Raji (cell line): ENCODE measurements around the gene MAGOHB.

Experiments
- POLR2A ChIP-seq: IDR thresholded peaks from 2 replicates; pipeline ENCODE4 v1.6.1; 2011; ENCODE audit warnings: low read depth, low read length, control low read depth; ENCODE audit not compliant: insufficient read depth

MAGOHB gene

DNA sequence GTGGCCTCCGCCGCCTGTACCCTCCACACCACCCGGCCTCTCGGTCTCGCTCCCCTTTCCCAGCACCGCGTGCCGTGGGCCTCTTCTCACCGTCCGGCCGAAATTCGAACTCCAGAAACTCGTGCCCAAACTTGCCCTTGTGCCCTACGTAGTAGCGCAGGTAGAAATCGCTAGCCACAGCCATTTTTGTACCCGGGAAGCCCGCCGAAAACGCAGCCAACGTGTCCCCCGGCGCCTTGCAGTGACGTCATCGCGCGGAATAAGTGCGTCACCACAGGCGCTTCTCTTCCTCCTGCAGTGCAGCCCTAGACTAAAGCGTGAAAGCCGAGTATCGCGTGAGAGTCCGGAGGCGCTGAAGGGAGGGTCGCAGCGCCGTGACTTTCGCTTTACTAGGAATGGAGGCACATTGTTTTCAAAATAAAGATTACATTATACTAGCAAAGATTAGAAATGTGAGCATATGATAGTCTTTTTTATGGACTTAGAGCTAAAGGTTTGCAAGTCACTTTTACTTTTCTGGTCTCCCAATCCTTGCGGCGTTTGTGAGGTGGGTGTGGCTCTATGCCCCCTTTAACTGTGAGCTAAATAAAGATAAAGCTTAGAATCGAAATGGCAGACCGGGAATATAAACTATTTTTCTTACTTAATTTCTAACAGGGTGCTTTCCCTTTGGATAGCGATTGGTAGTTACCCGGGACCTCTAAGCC, at the start of gene MAGOHB:
Gene MAGOHB, minus strand, starts transcription at position 261 of the 707 bp plus-strand sequence. Its CDS starts 77 bp downstream, at position 184.
- TF ChIP-seq POLR2A, result peak; percentile 81

DNA sequence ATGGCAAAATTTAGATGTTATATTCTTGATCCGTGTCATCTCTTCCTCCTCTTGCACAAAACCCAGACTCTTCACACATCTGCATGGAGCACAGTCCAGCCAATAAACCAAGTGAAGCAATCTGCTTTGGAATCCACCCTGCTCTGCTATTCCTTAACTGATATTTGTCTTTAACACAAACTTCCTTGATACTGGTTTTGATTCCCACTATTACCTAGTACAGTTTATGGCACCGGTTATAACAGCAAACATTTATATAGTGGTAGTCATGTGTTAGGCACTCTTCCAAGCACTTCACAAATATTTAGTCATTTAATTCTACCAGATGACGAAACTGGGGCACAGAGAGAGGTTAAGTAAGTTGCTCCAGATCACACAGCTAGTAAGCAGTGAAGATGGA, 47.9 kb upstream of the MAGOHB start:
- no peak for TF ChIP-seq POLR2A

DNA sequence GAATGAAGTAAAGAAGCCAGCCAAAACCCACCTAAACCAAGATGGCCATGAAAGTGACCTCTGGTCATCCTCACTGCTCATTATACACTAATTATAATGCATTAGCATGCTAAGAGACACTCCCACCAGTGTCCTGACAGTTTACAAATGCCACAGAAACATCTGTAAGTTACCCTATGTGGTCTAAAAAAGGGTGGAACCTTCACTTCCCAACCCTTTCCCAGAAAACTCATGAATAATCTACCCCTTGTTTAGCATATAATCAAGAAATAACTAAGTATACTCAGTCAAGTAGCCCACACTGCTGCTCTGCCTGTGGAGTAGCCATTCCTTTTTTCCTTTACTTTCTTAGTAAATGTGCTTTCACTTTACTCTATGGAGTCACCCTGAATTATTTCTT, 40.6 kb upstream of the MAGOHB start:
- no peak for TF ChIP-seq POLR2A

DNA sequence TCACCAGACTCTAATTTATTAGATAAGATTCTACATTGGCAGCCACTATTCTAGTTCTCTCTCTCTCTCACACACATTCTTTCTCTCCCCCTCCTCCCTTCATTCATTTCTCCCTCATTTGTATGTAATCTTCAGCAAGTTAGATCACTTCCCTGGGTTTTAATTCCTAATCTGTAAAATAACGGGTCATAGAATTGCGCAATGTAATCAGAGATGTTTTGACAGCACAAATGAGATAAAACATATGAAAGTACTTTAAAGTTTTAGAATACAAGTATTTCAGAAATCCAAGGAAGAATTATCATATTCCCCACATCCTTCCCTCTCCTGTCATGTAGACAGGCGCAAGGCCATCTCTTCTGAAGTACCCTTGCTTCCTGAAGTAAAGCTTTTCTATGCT, 38.8 kb upstream of the MAGOHB start:
- no peak for TF ChIP-seq POLR2A

DNA sequence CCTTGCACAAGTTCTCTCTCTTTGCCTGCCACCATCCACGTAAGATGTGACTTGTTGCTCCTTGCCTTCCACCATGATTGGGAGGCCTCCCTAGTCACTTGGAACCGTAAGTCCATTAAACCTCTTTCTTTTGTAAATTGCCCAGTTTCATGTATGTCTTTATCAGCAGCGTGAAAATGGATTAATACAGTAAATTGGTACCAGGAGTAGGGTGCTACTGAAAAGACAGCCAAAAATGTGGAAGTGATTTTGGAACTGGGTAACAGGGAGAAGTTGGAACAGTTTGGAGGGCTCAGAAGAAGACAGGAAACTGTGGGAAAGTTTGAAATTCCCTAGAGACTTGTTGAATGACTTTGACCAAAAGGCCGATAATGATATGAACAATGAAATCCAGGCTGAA, 32.5 kb upstream of the MAGOHB start:
- no peak for TF ChIP-seq POLR2A

DNA sequence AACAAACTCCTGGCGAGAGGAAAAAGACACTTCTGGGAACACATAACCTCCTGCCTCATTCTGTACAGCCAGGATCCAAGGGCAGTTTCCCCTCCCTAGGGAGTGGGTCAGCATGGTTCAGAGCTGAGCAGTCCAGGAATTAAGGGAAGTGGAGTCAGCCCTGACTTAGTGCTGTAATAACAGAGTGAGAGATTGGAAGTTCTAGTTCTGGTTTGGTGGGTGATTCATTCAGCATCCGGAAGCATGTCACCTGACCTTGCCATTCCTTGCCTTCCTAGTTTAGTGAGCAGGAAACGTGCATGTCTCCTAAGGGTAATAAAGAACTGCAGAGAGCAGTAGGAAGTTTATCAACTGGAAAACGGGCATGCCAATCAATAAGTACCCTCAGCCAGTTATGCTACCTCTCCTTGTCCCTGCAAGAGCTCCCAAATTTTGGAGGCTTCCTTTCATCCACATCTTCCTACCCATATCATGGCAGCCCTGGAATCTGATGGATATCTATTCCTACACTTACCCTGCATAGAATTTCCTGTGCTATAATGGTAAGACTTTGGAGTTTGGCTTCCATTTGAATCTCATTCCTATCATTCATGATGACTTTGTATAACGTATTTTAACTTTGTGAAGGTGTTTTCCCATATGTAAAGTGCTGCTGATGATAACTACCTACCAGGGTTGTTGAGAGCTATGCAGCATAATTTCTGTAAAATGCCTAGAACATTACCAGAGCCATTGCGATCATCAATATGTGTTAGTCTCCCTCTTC, 28.5 kb upstream of the MAGOHB start:
- TF ChIP-seq POLR2A, result no peak

DNA sequence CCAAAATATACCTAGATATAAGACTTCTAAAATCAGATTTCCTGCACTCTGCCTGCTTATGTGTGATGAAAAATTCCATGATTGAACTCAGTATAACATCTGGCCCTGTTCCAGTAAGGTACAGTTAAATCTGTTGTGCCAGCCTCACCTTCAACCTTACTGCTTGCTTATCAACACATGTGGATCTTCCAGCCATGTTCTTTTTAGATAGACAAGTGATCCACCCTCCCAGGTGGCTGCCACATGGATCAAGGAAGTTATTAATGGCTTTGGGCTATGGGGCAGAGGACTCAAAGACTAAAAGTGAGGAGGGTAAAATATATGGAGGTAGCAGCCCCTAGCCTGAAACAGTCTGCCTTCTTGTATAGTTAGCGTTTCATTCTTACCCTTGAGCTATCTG, 25.3 kb upstream of the MAGOHB start:
- no peak for TF ChIP-seq POLR2A

DNA sequence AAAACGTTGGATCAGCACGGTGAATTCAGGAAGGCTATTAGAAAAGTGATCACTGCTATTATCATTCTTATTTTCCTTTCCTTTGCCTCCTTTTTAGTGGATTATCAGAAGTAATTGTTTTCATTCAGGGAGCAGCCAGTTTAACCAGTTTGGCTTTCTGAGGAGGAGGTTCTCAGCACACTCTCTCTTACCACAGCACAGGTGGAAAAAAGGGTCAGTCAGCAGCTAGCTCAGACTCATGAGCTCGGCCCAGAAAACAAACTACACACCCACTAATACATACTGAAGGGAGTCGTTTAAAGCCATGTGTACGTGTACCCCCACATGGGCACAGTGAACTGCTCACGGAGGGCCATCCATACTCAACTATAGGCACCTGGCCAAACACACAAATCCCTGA, 23.2 kb upstream of the MAGOHB start:
- TF ChIP-seq POLR2A, result no peak

DNA sequence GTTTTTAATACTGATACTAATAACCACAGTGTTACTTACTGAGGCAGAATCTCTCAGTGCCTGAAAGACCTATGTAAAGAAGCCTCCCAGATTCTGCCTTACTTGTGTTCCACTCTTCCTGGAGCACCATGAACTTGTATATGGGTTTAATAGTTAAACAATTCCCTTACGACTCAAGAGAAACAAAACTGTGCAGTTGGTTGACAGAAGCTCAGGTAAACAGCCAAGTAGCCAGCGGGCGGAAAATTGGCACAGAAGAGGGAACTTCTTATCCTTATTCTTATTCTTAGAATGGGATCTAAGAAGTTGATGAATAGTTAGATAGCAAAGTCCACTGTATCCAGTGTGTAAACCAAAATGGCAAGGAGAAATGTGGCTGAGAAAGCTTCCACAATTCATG, 22.7 kb upstream of the MAGOHB start:
- no peak for TF ChIP-seq POLR2A

DNA sequence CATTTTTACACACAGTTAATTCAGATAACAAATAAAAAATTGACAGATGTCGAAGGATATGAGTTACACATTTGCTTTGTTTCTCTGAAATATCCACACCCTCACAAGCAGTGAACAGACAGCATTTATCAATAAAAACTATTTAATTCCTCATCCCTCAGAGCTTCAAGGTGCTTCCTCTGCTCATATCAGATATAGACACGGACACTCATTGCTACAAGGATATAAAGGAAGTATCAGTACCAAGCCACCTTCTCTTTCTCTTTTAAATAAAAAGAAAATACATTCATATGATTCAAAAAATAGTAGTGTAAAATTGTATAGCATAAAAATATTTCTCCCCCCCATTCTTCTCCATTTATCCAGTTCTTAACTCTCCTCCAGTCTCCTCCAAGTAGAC, 21.9 kb upstream of the MAGOHB start:
- TF ChIP-seq POLR2A, result no peak

DNA sequence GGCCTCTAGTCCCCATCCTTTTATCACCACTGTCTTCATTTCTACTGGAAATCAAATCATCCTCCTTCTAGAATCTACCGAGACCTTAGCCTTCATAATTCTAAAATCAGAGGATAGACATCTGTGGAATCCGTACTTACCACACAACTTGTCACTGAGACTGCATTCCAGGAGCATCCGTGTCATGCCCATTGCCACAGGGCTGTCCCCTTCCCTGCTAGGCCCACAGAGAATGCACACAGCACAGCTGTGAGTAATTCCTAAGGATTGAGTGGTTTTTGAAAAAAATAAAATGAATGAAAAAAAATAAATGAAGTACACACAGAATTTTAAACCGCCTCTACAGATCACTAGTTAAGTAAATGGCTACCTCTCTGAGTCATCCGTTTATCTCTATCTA, 21.0 kb upstream of the MAGOHB start:
- no peak for TF ChIP-seq POLR2A

DNA sequence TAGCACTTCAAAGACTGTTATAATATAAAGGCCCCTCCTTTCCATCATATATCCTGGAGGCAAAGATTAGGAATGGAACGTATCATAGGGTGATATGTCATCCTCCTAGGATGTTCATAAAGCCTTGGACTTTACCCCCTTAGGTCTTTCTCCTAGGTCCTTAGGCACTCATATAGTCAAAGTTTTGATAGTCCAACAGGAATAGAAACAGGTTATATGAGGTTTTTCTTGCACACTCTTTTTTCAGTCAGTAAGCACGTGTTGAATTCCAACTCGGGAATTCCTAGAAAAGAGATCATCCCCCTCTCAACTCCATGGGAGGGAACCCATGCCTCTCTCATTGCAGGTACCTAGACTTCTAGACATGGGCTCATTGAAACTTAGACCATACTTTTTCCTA, 20.1 kb upstream of the MAGOHB start:
- TF ChIP-seq POLR2A, result no peak

DNA sequence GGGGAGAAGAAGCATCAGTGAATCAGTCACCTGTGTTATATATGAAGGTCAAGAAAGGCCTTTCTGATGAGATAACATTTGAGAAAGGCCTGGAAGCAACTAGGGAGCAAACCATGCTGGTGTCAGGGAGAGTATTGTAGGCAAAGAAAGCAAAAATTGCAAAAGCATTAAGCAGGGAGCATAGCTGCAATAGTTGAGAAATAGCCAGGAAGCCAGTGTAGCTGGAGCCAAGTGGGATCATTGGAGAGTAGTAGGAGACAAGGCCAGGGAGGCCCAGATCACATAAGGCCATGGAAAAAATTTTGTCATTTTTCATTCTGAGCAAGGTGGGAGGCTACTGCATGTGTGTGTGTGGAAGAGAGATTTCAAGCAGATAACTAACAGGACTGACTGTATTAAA, 18.8 kb upstream of the MAGOHB start:
- no peak for TF ChIP-seq POLR2A

DNA sequence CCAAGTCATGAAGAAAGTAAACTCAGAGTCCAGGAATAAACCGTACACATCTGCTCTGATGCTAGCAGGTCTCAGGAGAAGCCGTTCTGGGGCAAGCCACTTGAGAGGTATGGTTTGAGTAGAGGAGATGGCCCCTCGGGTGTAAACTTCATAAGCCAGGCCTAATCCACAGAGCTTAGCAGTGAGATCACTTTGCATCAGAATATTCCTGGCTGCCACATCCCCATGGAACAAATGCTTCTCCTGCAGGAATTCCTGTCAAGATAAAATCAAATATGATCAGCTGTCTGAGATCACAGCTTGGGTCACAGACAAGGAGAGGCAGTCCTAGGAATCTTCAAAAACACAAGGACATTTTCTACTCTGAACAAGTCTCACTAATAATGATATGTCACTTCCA, 11.2 kb upstream of the MAGOHB start:
- no peak for TF ChIP-seq POLR2A

DNA sequence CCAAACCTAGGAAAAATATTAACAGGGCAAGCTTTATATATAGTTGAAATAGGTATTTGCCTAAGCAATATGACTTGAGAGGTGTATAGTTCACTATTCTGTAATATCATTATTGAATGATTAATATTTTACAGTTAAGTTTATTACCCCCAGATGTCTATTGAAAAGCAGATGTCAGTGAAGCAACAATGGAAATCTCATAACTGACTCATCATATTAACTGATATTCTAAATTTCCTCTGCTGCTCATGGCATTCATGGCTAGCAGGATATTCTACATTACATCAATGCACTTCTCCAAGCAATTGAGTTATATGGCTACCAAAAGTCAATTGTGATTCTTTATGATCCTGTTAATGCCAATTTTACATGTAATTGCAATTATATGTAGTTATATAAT, 9.7 kb upstream of the MAGOHB start:
- no peak for TF ChIP-seq POLR2A

DNA sequence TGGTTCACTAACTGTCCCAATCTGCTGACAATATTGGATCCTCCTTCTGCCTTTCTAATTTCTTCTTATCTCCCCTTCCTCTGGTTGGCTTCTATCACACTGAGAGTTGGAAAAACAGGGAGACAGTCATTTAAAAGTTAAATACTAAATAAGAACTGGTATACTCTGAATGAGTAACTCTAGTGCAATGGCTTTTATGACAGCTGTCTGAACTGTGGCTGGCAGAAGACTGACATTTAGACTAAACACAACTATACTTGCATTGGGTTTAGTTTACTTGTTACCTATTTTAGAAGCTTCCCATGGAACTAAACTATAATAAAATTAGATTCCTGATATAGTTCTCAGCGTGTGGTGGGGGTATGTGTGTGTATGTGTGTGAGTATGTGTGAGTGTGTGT, 7.9 kb upstream of the MAGOHB start:
- no peak for TF ChIP-seq POLR2A
